K562 (cell line): ENCODE results near the gene DEDD2. TPM values are rescaled to one million over a fixed set of nuclear protein-coding genes. Genes with fewer than 3 reads are reported as not detected.

Experiments
- CBX3 ChIP-seq, 2 experiments: IDR thresholded peaks; 1 replicate in 1 of 2; 2 replicates in 1 of 2; pipeline ENCODE4 v1.6.1; 2012; ENCODE audit warnings: inconsistent platforms in 2 of 2, low read length in 2 of 2, borderline replicate concordance in 1 of 2, control low read depth in 1 of 2
- FOXK1 ChIP-seq: sonication (generic); formaldehyde crosslinking; IDR thresholded peaks from 2 replicates; pipeline ENCODE4 v1.8.0; 2022; ENCODE audit warnings: missing genetic modification reagents, mild to moderate bottlenecking, borderline replicate concordance
- FUS ChIP-seq: fragments of 200-400 bp; formaldehyde crosslinking; optimal IDR thresholded peaks from 2 replicates; pipeline ENCODE3; 2017; ENCODE audit warnings: low read depth, low read length
- JUND ChIP-seq, 2 experiments: IDR thresholded peaks; 2 replicates in 1 of 2; 3 replicates in 1 of 2; pipeline ENCODE4 v1.6.1; 2011; ENCODE audit warnings: borderline replicate concordance in 2 of 2, low read depth in 2 of 2, low read length in 2 of 2, improper control_type of control experiment in 1 of 2, missing biosample characterization in 1 of 2, missing genetic modification characterization in 1 of 2, missing genetic modification reagents in 1 of 2
- MEF2D ChIP-seq: conservative IDR thresholded peaks from 2 replicates; pipeline ENCODE4 v1.6.1; 2016; ENCODE audit warnings: low read depth, missing genetic modification characterization, missing compliant biosample characterization
- PHB ChIP-seq: fragments of 250-450 bp; sonication (Bioruptor Pico); IDR thresholded peaks from 2 replicates; pipeline ENCODE4 v1.5.0; 2021
- RBM14 ChIP-seq: fragments of 200-400 bp; formaldehyde crosslinking; IDR thresholded peaks from 2 replicates; pipeline ENCODE4 v1.6.1; 2018; ENCODE audit warnings: low read depth, mild to moderate bottlenecking, low read length, moderate library complexity, borderline replicate concordance; ENCODE audit not compliant: insufficient read depth
- STAG1 ChIP-seq: sonication (generic); formaldehyde crosslinking; IDR thresholded peaks from 2 replicates; pipeline ENCODE4 v1.5.0; 2020; ENCODE audit warnings: missing genetic modification reagents, borderline replicate concordance
- TAF7 ChIP-seq: fragments of 450-650 bp; IDR thresholded peaks from 2 replicates; pipeline ENCODE4 v1.6.1; 2016; ENCODE audit warnings: missing genetic modification characterization, missing compliant biosample characterization
- WHSC1 ChIP-seq: IDR thresholded peaks from one replicate; pipeline ENCODE4 v1.6.1; 2012; ENCODE audit warnings: low read length, control low read depth, inconsistent platforms
- ZNF24 ChIP-seq: fragments of 450-650 bp; IDR thresholded peaks from 2 replicates; pipeline ENCODE4 v1.6.1; 2016
- ZNF3 ChIP-seq: fragments of 250-450 bp; sonication (Bioruptor Pico); IDR thresholded peaks from 2 replicates; pipeline ENCODE4 v1.5.0; 2021; ENCODE audit warnings: mild to moderate bottlenecking, moderate library complexity
- ZNF507 ChIP-seq: conservative IDR thresholded peaks from 2 replicates; pipeline ENCODE4 v1.6.1; 2017; ENCODE audit warnings: missing genetic modification characterization, missing compliant biosample characterization
- ZNF695 ChIP-seq: fragments of 450-650 bp; formaldehyde crosslinking; IDR thresholded peaks from 2 replicates; pipeline ENCODE4 v1.4.0; 2020; ENCODE audit warnings: mild to moderate bottlenecking, moderate library complexity
- ZNF699 ChIP-seq: fragments of 250-450 bp; sonication (Bioruptor Pico); IDR thresholded peaks from 2 replicates; pipeline ENCODE4 v1.8.0; 2021; ENCODE audit warnings: mild to moderate bottlenecking, moderate library complexity; ENCODE audit not compliant: insufficient replicate concordance
- polyA plus RNA-seq, 8 experiments: library from polyadenylated mRNA; depleted of rRNA in 4 of 8; stranded (reverse) in 5 of 8; unstranded in 3 of 8; fragments of >200 nt; fragmentation: Nextera tagmentation in 2 of 8; fragmentation: Illumina TruSeq in 1 of 8; extraction: Ambion mirVana in 2 of 8; extraction: Trizol in 1 of 8; gene quantifications; 2 replicates each; pipeline versions ENCODE4 v1.2.1 to v1.2.3, GENCODE V29; 2011 to 2014; ENCODE audit warnings: inconsistent platforms in 1 of 8, missing spikeins in 1 of 8
- total RNA-seq, 7 experiments: library from RNA; depleted of rRNA in 6 of 7; stranded (reverse); fragments of >200 nt in 6 of 7; fragmentation: Illumina TruSeq in 2 of 7; extraction: Trizol in 2 of 7; gene quantifications; 2 replicates each; pipeline versions ENCODE4 v1.2.1 to v1.2.3, GENCODE V29; 2011 to 2021; ENCODE audit warnings: low replicate concordance in 1 of 7
- TF ChIP-seq, protein P1 (sequence below): fragments of 250-450 bp; sonication (Bioruptor Pico); IDR thresholded peaks from 2 replicates; pipeline ENCODE4 v1.5.0; 2021
- TF ChIP-seq, protein P2 (sequence below): sonication (generic); formaldehyde crosslinking; IDR thresholded peaks from 2 replicates; pipeline ENCODE4 v1.8.0; 2023; ENCODE audit warnings: mild to moderate bottlenecking, missing genetic modification reagents
- TF ChIP-seq, protein P3 (sequence below): fragments of 250-450 bp; sonication (Bioruptor Pico); IDR thresholded peaks from 2 replicates; pipeline ENCODE4 v1.8.0; 2021; ENCODE audit warnings: mild to moderate bottlenecking, moderate library complexity
- TF ChIP-seq, protein P4 (sequence below): sonication (generic); formaldehyde crosslinking; IDR thresholded peaks from 2 replicates; pipeline ENCODE4 v1.5.0; 2020; ENCODE audit warnings: missing genetic modification reagents
- TF ChIP-seq, protein P5 (sequence below): fragments of 250-450 bp; sonication (Bioruptor Pico); IDR thresholded peaks from 2 replicates; pipeline ENCODE4 v1.6.1; 2021; ENCODE audit warnings: mild to moderate bottlenecking
- TF ChIP-seq, protein P6 (sequence below): sonication (generic); IDR thresholded peaks from 2 replicates; pipeline ENCODE4 v1.6.1; 2016

The DEDD2 gene
- total and polyA plus RNA-seq, 9 of the 15 experiments (the other 6 are each of a cell fraction or from before 2014, with no cell fraction given): 4.3 to 43.0 (median 29.2) TPM

DNA sequence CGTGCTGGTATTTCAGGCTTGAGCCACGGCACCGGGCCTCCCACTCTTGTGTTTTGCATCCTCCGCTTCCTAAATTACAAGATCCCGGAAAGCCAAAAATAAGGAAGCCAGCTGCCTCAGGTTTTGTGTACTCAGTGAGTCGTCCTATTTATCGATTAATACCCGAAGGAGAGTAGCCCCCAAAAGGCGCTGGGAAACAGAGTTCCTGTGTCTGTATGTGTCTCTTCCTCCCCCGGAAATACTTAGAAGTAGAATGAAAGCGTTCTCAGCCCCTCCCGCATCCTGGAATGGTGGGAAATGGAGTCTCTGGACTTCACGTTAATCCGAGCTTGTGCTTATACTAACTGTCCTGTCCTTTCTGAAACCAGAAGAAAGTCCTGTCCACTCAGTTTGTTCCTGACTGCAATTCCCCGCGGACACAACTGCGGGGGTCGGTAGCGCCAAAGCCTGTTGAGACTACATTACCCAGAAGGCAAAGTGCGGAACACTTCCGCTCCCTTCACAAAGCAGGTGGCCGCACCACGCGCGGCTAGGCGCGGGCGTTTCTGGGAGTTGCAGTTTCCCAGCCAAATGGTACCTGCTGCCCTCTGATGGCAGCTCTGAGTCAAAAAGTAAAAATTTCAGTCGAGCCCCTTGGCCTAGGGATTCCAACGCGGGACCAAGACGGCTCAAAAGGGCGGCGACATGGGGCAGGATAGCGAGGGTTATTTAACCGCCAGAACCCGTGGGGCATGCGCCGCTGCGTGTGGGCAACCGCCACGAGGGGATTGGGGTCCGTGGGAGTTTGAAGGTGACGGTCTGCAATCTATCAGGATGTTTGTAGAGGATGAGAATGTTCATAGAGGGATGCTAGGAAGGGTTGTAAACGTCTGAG, 27.1 kb upstream of the DEDD2 start (continued):
- TF ChIP-seq, protein P1, sequence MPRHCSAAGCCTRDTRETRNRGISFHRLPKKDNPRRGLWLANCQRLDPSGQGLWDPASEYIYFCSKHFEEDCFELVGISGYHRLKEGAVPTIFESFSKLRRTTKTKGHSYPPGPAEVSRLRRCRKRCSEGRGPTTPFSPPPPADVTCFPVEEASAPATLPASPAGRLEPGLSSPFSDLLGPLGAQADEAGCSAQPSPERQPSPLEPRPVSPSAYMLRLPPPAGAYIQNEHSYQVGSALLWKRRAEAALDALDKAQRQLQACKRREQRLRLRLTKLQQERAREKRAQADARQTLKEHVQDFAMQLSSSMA (CRISPR knock-in tag): no peak
- TF ChIP-seq, protein P2, sequence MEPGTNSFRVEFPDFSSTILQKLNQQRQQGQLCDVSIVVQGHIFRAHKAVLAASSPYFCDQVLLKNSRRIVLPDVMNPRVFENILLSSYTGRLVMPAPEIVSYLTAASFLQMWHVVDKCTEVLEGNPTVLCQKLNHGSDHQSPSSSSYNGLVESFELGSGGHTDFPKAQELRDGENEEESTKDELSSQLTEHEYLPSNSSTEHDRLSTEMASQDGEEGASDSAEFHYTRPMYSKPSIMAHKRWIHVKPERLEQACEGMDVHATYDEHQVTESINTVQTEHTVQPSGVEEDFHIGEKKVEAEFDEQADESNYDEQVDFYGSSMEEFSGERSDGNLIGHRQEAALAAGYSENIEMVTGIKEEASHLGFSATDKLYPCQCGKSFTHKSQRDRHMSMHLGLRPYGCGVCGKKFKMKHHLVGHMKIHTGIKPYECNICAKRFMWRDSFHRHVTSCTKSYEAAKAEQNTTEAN: no peak
- TF ChIP-seq ZNF3 (CRISPR knock-in tag) (no peak; the same call in 1 of the 2 replicates), STAG1 (no peak), TAF7 (tag) (no peak), CBX3 (IDR thresholded peaks at IDR 0.05; ENCODE audit: borderline replicate concordance in 1 of 2, low read length in 2 of 2) (0 out of 3 replicates have a peak, but pooled peaks of 1 of the 2 experiments have one; percentile 16), PHB (no peak), FUS (no peak), ZNF507 (tag) (no peak), MEF2D (tag) (peak; percentile 58; the same call in 1 of the 2 replicates), ZNF699 (CRISPR knock-in tag) (no peak), WHSC1 (no peak), FOXK1 (no peak), RBM14 (no peak), ZNF695 (CRISPR knock-in tag) (0 out of 2 replicates have a peak, but pooled peaks have one; percentile 46), ZNF24 (no peak), JUND (IDR thresholded peaks at IDR 0.05; ENCODE audit: borderline replicate concordance, low read depth, low read length) (peak; percentile 57; the same call in 1 of the 2 replicates), JUND (tag; IDR thresholded peaks at IDR 0.05; ENCODE audit: borderline replicate concordance, low read depth, low read length) (peak; percentile 68; the same call in 1 of the 3 replicates)
- TF ChIP-seq, protein P3, sequence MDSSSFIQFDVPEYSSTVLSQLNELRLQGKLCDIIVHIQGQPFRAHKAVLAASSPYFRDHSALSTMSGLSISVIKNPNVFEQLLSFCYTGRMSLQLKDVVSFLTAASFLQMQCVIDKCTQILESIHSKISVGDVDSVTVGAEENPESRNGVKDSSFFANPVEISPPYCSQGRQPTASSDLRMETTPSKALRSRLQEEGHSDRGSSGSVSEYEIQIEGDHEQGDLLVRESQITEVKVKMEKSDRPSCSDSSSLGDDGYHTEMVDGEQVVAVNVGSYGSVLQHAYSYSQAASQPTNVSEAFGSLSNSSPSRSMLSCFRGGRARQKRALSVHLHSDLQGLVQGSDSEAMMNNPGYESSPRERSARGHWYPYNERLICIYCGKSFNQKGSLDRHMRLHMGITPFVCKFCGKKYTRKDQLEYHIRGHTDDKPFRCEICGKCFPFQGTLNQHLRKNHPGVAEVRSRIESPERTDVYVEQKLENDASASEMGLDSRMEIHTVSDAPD (CRISPR knock-in tag): no peak
- TF ChIP-seq, protein P4, sequence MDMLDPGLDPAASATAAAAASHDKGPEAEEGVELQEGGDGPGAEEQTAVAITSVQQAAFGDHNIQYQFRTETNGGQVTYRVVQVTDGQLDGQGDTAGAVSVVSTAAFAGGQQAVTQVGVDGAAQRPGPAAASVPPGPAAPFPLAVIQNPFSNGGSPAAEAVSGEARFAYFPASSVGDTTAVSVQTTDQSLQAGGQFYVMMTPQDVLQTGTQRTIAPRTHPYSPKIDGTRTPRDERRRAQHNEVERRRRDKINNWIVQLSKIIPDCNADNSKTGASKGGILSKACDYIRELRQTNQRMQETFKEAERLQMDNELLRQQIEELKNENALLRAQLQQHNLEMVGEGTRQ: peak; percentile 80
- TF ChIP-seq, protein P5, sequence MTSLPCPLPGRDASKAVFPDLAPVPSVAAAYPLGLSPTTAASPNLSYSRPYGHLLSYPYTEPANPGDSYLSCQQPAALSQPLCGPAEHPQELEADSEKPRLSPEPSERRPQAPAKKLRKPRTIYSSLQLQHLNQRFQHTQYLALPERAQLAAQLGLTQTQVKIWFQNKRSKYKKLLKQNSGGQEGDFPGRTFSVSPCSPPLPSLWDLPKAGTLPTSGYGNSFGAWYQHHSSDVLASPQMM (CRISPR knock-in tag): no peak
- TF ChIP-seq, protein P6, sequence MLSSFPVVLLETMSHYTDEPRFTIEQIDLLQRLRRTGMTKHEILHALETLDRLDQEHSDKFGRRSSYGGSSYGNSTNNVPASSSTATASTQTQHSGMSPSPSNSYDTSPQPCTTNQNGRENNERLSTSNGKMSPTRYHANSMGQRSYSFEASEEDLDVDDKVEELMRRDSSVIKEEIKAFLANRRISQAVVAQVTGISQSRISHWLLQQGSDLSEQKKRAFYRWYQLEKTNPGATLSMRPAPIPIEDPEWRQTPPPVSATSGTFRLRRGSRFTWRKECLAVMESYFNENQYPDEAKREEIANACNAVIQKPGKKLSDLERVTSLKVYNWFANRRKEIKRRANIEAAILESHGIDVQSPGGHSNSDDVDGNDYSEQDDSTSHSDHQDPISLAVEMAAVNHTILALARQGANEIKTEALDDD: peak; percentile 26; the same call in 1 of the 2 replicates
